Subcutaneous adipose tissue (tissue), 4 donors: ENCODE measurements around the gene SLC1A6. TPM values are rescaled to one million over a fixed set of nuclear protein-coding genes. Genes with fewer than 3 reads are reported as not detected.

Experiments
- CTCF ChIP-seq: fragments of 450-650 bp; IDR thresholded peaks from one replicate; pipeline ENCODE4 v1.5.1; 2016; ENCODE audit warnings: low read depth, mild to moderate bottlenecking, control low read depth, antibody characterized with exemption, moderate library complexity
- total RNA-seq, 4 donors: library from RNA; depleted of rRNA; stranded (reverse); fragments of >200 nt; gene quantifications; one replicate each; pipeline ENCODE4 v1.1.0, GENCODE V29; 2016

The SLC1A6 gene
- total RNA-seq, 4 donors from 2014 or later: not detected

GRCh38 chr19:14940266-14940665 is 39.4 kb downstream of the SLC1A6 start:
- no peak for TF ChIP-seq CTCF

GRCh38 chr19:14933506-14933905 is 46.2 kb downstream of the SLC1A6 start:
- TF ChIP-seq CTCF: no peak

GRCh38 chr19:14916848-14917247 is 62.8 kb downstream of the SLC1A6 start:
- no peak for TF ChIP-seq CTCF

- no peak for TF ChIP-seq CTCF
These were observed 64.5 kb downstream of the SLC1A6 start for GRCh38 chr19:14915116-14915515.

GRCh38 chr19:14906711-14907110 is 73.0 kb downstream of the SLC1A6 start:
- no peak for TF ChIP-seq CTCF

GRCh38 chr19:14901675-14902260 is 77.9 kb downstream of the SLC1A6 start:
- no peak for TF ChIP-seq CTCF

Other genes starting within 250 kb of the SLC1A6 start
- gene ADGRE2, start 201.3 kb downstream of the SLC1A6 start, total RNA-seq: 10 to 100 TPM in 1 of 4 donors, 1 to 10 TPM in 3; 2.3 to 18.4 (median 4.1) TPM
- gene OR7A5, start 144.7 kb downstream of the SLC1A6 start, total RNA-seq: not detected
- not detected for gene OR7C1, start 144.7 kb downstream of the SLC1A6 start, total RNA-seq
- not detected for gene OR7A10, start 130.9 kb downstream of the SLC1A6 start, total RNA-seq
- not detected for gene OR7A17, start 93.7 kb downstream of the SLC1A6 start, total RNA-seq
- not detected for gene OR7C2, start 38.4 kb downstream of the SLC1A6 start, total RNA-seq
- not detected for gene CASP14, start 69.6 kb upstream of the SLC1A6 start, total RNA-seq
- gene OR1I1, start 102.3 kb upstream of the SLC1A6 start, total RNA-seq: not detected
- gene SYDE1, start 127.5 kb upstream of the SLC1A6 start, total RNA-seq: 10 to 100 TPM; 10.9 to 35.2 (median 18.0) TPM
- gene NOTCH3, start 221.1 kb upstream of the SLC1A6 start, total RNA-seq: 10 to 100 TPM; 17.7 to 91.4 (median 41.4) TPM